ENCODE measurements around the gene CAMTA1. TPM values are rescaled to one million over a fixed set of nuclear protein-coding genes. Genes with fewer than 3 reads are reported as not detected.

Gene CAMTA1
- total RNA-seq, 1 donor = 56.1 TPM

DNA sequence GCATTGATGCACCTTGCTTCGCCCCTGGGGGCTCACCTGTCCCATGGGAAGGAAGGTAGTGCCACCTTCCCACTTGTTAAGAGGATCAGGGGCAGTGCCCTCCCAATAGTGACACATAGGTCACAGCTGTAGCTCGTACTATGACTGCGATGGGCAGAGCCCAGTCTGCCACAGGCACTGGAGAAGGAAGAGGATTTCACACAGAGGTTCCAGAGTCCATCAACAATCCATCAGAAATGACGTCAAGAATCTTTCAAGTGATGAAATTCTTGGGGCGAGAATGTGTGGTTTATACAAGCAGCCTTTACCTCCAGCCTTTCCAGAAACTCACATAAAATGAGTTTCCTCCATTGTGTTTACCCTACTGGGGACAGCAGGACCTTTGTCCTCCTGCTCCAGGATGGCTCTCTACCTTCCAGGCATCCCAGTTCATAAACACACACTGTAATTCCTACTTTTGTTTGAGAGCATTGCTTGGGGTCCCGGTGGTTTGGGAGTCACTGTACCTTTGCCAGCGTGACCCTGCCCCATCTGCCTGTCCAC lies 725.2 kb downstream of the CAMTA1 start:
- TF ChIP-seq, protein P1, sequence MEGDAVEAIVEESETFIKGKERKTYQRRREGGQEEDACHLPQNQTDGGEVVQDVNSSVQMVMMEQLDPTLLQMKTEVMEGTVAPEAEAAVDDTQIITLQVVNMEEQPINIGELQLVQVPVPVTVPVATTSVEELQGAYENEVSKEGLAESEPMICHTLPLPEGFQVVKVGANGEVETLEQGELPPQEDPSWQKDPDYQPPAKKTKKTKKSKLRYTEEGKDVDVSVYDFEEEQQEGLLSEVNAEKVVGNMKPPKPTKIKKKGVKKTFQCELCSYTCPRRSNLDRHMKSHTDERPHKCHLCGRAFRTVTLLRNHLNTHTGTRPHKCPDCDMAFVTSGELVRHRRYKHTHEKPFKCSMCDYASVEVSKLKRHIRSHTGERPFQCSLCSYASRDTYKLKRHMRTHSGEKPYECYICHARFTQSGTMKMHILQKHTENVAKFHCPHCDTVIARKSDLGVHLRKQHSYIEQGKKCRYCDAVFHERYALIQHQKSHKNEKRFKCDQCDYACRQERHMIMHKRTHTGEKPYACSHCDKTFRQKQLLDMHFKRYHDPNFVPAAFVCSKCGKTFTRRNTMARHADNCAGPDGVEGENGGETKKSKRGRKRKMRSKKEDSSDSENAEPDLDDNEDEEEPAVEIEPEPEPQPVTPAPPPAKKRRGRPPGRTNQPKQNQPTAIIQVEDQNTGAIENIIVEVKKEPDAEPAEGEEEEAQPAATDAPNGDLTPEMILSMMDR (IDR thresholded peaks at IDR 0.05; ENCODE audit: insufficient read depth, low read depth, low read length) = no peak
- no peak for DNase-seq (ENCODE audit: low read depth)
- H3K4me3 ChIP-seq (ENCODE audit: low read depth, low read length) = no peak overlapping the region

DNA sequence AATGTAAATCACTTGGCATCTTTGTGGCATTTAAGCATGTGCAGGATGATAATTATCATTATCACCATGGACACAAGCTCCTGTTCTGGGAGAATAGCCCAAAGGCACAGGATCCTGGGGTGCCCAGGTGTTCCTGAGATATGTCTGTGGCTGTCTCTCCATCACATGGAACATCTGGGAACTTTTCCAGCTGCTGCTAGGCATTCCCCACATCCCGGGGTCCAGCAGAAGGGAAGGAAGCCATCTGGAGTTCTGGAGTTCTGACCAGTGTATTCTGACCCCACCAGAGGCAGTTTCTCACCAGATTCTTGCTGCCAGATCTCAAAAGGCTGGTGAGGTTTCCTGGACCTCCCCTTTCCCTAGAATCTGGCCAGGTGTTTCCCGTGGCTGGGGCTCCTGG lies 726.1 kb downstream of the CAMTA1 start:
- H3K4me3 ChIP-seq (ENCODE audit: low read depth, low read length) = no peak overlapping the region
- TF ChIP-seq, protein P1 (IDR thresholded peaks at IDR 0.05; ENCODE audit: insufficient read depth, low read depth, low read length) = no peak
- DNase-seq (ENCODE audit: low read depth) = no peak

DNA sequence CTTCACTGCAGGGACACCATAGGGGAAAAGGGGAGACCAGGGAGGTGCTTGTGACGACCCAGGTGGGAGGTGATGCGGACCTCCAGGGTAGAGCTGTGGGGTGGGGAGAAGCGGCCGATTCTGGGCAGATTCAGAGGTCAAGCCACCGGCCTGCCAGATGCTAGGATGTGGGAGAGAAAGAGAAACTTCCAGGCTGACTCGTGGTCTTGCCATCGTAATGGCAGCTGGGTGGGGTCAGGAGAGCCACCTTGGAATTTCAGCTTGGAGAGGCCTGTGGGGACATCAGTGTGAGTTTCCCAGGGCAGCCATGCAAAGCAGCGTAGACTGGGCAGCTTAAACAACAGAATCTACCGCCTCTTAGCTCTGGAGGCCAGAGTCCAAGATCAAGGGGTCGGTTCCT lies 727.8 kb downstream of the CAMTA1 start:
- DNase-seq (ENCODE audit: low read depth) = no peak
- TF ChIP-seq, protein P1 (IDR thresholded peaks at IDR 0.05; ENCODE audit: insufficient read depth, low read depth, low read length) = no peak
- H3K4me3 ChIP-seq (ENCODE audit: low read depth, low read length) = no peak overlapping the region

DNA sequence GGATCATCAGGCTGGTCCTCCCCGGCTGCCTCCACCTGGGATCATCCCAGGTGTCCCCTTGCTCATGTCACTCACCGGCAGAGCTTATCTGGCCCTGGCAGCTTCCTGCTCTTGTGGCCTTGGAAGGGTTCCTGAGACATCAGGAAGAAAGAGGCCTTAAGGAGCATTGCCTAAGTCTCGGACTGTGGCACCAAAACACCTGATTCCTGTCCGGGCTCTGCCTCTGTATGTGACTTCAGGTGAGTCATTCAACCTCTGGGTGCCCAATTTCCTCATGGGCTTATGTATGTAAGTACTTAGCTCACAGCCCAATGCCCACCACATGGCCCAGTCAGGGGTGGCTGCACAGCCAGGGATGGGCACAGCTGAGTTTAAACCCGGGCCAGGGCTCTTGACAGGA lies 729.9 kb downstream of the CAMTA1 start:
- no peak for DNase-seq (ENCODE audit: low read depth)
- H3K4me3 ChIP-seq (ENCODE audit: low read depth, low read length) = no peak overlapping the region
- TF ChIP-seq, protein P1 (IDR thresholded peaks at IDR 0.05; ENCODE audit: insufficient read depth, low read depth, low read length) = no peak

DNA sequence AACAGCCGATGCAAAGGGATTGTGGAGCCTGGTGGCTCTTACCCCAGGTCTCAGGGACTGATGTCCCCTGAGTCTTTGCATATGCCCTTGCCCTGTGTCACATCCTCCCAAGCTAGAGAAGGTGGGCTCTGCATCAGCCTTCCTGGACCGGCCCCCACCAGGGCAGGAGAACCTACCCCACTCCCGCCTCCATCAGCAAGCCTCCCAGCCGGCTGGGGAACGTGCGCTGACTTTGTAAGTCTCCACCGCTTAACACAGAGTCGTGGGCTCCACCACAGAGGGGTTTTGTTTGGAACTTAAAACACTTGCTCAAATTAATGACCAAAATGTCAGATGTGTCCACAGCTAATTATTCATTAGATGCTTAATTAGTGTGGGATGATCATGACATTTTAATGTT lies 730.6 kb downstream of the CAMTA1 start:
- TF ChIP-seq, protein P1 (IDR thresholded peaks at IDR 0.05; ENCODE audit: insufficient read depth, low read depth, low read length) = no peak
- no peak for DNase-seq (ENCODE audit: low read depth)

DNA sequence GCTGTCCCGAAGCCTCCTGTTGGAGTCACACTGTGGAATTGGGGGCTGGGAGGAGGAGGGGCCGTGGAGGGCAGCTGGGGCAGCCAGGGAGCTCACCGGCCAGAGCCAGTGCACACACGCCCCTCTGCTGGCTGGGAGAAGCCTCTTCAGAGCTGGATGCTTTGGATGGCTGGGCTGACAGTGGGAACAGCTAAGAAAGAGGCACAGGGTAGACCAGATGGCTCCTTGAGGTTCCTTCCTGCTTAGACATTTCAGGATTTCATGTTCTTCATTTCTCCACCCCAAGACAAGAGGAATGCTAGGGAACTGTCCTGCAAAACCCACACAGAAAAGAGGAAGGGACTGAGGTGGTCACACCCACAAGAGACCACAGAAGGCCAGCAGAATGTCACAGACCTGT lies 731.1 kb downstream of the CAMTA1 start:
- TF ChIP-seq, protein P1 (IDR thresholded peaks at IDR 0.05; ENCODE audit: insufficient read depth, low read depth, low read length) = no peak
- no peak overlapping the region for H3K4me3 ChIP-seq (ENCODE audit: low read depth, low read length)
- no peak for DNase-seq (ENCODE audit: low read depth)

More for the DNA sequence above, 730.6 kb downstream of the CAMTA1 start:
- no peak overlapping the region for H3K4me3 ChIP-seq (ENCODE audit: low read depth, low read length)

DNA sequence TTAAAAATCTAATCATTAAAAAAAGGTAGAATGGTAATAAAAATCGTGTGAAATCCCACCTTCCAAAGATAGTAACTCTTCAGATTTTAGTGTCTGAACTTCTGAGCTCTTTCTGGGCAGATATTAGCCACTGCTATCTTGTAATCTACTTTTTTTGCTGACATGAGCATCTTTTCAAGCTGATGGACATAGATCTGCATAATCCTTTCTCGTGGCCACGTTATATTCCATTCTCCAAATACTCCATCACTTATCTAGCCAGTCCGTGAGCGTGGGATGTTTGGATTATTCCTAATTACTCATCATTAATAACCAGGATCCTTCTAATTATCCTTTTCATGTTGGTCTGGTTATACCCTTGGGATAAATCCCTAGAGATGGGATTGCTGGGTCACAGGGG lies 731.7 kb downstream of the CAMTA1 start:
- TF ChIP-seq, protein P1 (IDR thresholded peaks at IDR 0.05; ENCODE audit: insufficient read depth, low read depth, low read length) = no peak
- DNase-seq (ENCODE audit: low read depth) = no peak
- H3K4me3 ChIP-seq (ENCODE audit: low read depth, low read length) = no peak overlapping the region

Measured in fibroblast of villous mesenchyme (primary cell).